ENCODE measurements around the gene TRIM62.

- TF ChIP-seq POLR2AphosphoS5 (IDR thresholded peaks at IDR 0.05; ENCODE audit: low read depth, low read length), result no peak
- no peak for TF ChIP-seq POLR2A (IDR thresholded peaks at IDR 0.05; ENCODE audit: low read depth, low read length)
These were observed 40.5 kb upstream of the TRIM62 start for GRCh38 chr1:33222381-33222780.
